Progenitor cell of endocrine pancreas (in vitro differentiated cells): ENCODE results near the gene PRKCH. TPM values are rescaled to one million over a fixed set of nuclear protein-coding genes. Genes with fewer than 3 reads are reported as not detected.
A peak's percentile ranks its signal among the peaks of the same experiment; 100 is the strongest.
"Not testable (repeated sequence)": the region's sequence is repeated elsewhere in the genome, so short reads cannot be mapped to it uniquely, and the experiment has no call there.

Experiments used
- DNase-seq: peaks from one replicate; pipeline ENCODE4 v3.0.0; 2021; ENCODE audit warnings: low spot score; ENCODE audit not compliant: unreplicated experiment
- H3K27ac Mint-ChIP-seq: 2 replicates; pipeline ENCODE4 v1.8.0; 2021; ENCODE audit warnings: mild to moderate bottlenecking, moderate library complexity, mixed read lengths
- H3K27me3 Mint-ChIP-seq: 2 replicates; pipeline ENCODE4 v1.8.0; 2021; ENCODE audit warnings: mixed read lengths
- H3K36me3 Mint-ChIP-seq: 2 replicates; pipeline ENCODE4 v1.8.0; 2022; ENCODE audit warnings: mixed read lengths; ENCODE audit not compliant: insufficient read depth
- H3K4me1 Mint-ChIP-seq: 2 replicates; pipeline ENCODE4 v1.8.0; 2021; ENCODE audit warnings: low read depth, mixed read lengths
- H3K4me3 Mint-ChIP-seq: 2 replicates; pipeline ENCODE4 v1.8.0; 2021; ENCODE audit warnings: low read depth, mild to moderate bottlenecking, moderate library complexity, mixed read lengths
- H3K9me3 Mint-ChIP-seq: 2 replicates; pipeline ENCODE4 v1.8.0; 2021; ENCODE audit warnings: low read depth, mixed read lengths
- total RNA-seq: library from RNA; stranded (reverse); gene quantifications from 2 replicates; pipeline ENCODE4 v1.2.1, GENCODE V29; 2021
- TF ChIP-seq, protein P1 (sequence below): fragments of 200-600 bp; sonication (generic); IDR thresholded peaks from one replicate; pipeline ENCODE4 v1.5.0; 2021; ENCODE audit warnings: antibody characterized with exemption, mild to moderate bottlenecking; ENCODE audit not compliant: unreplicated experiment

Gene PRKCH
- total RNA-seq, 1 donor from 2014 or later = 4.5 TPM

DNA sequence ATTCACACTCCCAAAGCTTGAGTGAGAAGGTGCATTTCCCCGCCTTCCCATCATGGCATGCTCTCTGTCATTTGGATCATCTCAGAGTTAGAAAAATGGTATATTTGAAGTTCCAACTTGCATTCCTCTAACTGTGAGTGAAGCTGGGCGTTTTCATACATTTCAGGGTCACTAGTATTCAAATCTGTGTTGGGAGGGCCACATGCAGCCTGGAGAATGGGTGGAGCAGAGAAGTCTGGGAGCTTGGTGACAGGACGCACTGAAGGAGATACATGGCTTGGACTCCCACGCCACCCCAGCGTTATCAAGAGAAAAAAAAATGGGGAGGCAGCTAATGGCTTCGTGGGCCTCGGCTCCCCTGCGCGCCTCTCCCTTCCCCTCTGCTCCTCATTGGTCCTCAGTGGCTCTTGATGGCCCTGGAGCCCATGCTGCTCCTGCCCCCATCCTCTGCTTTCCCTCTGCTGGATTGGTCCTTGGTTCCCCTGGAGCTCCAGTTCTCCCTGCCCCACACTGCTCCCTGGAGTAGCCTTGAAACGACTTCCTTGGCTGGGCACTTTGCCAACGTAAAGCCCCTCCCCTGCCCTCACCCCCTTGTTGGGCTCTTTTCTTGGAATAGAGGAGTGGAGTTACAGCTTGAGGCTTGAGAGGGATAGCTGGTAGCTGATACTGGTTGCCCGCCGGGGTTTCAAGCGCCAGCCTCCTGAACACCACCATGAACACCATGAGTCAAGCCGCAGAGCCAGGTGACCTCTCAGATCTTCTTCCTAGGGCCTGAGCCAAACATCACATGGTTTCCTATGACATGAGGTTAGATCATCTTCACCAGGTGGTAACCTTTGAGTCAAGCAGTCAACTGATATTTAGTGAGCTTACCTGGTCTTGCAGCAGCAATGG lies 139.6 kb downstream of the PRKCH start:
- H3K27ac Mint-ChIP-seq = no peak overlapping the region
- H3K4me1 Mint-ChIP-seq = peaks cover 12% of the 10 kb centered on the region
- TF ChIP-seq, protein P1, sequence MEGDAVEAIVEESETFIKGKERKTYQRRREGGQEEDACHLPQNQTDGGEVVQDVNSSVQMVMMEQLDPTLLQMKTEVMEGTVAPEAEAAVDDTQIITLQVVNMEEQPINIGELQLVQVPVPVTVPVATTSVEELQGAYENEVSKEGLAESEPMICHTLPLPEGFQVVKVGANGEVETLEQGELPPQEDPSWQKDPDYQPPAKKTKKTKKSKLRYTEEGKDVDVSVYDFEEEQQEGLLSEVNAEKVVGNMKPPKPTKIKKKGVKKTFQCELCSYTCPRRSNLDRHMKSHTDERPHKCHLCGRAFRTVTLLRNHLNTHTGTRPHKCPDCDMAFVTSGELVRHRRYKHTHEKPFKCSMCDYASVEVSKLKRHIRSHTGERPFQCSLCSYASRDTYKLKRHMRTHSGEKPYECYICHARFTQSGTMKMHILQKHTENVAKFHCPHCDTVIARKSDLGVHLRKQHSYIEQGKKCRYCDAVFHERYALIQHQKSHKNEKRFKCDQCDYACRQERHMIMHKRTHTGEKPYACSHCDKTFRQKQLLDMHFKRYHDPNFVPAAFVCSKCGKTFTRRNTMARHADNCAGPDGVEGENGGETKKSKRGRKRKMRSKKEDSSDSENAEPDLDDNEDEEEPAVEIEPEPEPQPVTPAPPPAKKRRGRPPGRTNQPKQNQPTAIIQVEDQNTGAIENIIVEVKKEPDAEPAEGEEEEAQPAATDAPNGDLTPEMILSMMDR = no peak
- peaks cover 7% of the 10 kb centered on the region for H3K9me3 Mint-ChIP-seq
- no peak for DNase-seq
- H3K36me3 Mint-ChIP-seq = peaks cover 3% of the 10 kb centered on the region
- H3K27me3 Mint-ChIP-seq = no peaks in the 10 kb centered on the region
- no peak overlapping the region for H3K4me3 Mint-ChIP-seq

DNA sequence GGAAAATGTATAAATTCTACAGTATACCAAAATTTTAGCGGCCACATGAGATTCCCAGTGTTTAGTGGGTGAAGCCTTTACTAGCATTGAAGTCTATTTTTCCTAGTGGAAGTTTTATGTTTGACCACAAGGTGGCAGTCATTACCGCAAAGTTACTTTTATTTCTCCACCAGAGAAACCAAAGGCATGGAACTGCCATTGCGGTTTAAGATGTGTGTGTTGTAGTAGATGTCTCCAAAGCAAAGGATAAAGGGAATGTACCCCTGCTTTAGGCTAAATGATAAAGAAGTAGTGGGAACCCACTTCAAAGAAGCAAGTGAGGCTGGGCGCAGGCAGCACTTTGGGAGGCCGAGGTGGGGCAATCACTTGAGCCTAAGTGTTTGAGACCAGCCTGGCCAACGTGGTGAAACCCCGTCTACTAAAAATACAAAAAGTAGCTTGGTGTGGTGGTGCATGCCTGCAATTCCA lies 140.5 kb downstream of the PRKCH start:
- H3K4me3 Mint-ChIP-seq = no peak overlapping the region
- H3K9me3 Mint-ChIP-seq = peaks cover 7% of the 10 kb centered on the region
- H3K36me3 Mint-ChIP-seq = peaks cover 3% of the 10 kb centered on the region
- H3K27me3 Mint-ChIP-seq = no peaks in the 10 kb centered on the region
- H3K4me1 Mint-ChIP-seq = peaks cover 14% of the 10 kb centered on the region
- H3K27ac Mint-ChIP-seq = peak overlapping the region; percentile 6
- peak; percentile 21 for DNase-seq
- TF ChIP-seq, protein P1 = peak; percentile 77

DNA sequence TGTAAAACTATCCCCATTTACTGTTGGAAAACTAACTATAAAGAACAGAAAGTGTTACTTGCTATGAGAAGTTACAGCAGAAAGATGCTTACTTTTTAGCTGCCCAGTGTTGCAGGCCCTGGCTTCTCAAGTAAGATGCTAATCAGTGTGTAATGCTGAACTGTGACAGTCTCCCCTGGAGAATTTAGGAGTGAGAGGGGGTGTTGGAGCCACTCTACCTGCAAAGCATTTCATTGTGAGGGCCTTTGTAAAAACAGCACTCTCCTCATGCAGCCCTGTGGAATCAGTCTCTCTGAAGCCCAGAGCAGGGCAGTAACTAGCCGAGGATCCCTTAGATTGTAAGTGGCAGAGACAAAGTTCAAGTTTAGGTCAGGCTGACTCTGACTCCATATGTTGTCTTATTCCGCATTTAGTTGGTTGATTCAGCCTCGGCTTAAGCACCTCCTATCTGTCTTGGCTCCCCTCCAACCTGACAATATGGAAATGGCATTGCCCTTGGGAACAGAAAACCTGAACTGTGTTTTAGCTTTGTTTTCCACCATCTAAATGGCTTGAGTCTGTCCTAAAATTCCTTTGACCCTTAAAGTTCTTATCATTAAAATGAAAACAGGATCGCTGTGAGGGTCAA lies 141.3 kb downstream of the PRKCH start:
- peaks cover 14% of the 10 kb centered on the region for H3K4me1 Mint-ChIP-seq
- peaks cover 4% of the 10 kb centered on the region for H3K27me3 Mint-ChIP-seq
- H3K36me3 Mint-ChIP-seq = peaks cover 3% of the 10 kb centered on the region
- peaks cover 7% of the 10 kb centered on the region for H3K9me3 Mint-ChIP-seq
- no peak overlapping the region for H3K4me3 Mint-ChIP-seq
- DNase-seq = no peak
- TF ChIP-seq, protein P1 = no peak
- H3K27ac Mint-ChIP-seq = no peak overlapping the region

DNA sequence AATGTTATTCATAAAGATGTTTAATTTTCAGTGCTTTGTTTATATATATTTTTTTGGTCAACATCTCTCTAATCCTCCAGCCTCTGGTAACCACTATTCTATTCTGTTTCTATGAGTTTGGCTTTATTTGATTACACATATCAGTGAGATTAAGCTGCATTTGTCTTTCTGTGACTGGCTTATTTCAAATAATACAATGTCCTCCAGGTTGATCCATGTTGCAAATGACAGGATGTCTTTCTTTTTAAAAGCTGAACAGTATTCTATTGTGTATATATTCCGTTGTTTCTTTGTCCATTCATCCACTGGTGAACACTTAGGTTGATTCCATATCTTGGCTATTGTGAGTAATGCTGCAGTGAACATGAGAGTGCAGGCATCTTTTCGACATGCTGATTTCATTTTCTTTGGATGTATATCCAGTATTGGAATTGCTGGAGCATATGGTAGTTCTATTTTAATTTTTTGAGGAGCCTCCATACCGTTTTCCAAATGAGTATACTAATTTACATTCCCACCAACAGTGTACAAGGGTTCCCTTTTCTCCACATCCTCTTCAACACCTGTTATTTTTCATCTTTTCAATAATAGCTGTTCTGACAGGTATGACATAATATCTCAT lies 142.4 kb downstream of the PRKCH start:
- no peak overlapping the region for H3K27ac Mint-ChIP-seq
- H3K4me3 Mint-ChIP-seq = no peak overlapping the region
- H3K36me3 Mint-ChIP-seq = peaks cover 3% of the 10 kb centered on the region
- H3K27me3 Mint-ChIP-seq = peaks cover 4% of the 10 kb centered on the region
- H3K9me3 Mint-ChIP-seq = peaks cover 7% of the 10 kb centered on the region
- peaks cover 14% of the 10 kb centered on the region for H3K4me1 Mint-ChIP-seq
- TF ChIP-seq, protein P1 = no peak
- no peak for DNase-seq

DNA sequence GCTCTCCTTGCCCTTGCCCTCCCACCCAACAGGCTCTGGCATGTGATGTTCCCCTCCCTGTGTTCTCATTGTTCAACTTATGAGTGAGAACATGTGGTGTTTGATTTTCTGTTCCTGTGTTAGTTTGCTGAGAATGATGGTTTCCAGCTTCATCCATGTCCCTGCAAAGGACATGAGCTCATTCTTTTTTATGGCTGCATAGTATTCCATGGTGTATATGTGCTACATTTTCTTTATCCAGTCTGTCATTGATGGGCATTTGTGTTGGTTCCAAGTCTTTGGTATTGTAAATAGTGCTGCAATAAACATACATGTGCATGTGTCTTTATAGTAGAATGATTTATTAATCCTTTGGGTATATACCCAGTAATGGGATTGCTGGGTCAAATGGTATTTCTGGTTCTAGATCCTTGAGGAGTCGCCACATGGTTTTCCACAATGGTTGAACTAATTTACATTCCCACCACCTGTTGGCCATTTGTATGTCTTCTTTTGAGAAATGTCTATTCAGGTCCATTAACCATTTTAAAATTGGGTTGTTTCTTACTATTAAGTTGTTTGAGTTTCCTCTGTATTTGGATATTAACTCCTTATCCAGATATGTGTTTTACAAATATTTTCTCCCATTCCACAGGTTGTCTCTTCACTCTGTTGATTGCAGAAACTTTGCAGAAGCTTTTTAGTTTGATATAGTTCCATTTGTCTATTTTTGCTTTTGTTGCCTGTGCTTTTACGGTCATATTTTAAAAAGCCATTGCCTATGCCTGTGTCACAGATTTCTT lies 143.4 kb downstream of the PRKCH start:
- peaks cover 14% of the 10 kb centered on the region for H3K4me1 Mint-ChIP-seq
- not testable (repeated sequence) for DNase-seq, H3K4me3 Mint-ChIP-seq, H3K27ac Mint-ChIP-seq, H3K9me3 Mint-ChIP-seq, H3K27me3 Mint-ChIP-seq, H3K36me3 Mint-ChIP-seq
